ENCODE measurements around the gene MYH6. TPM values are rescaled to one million over a fixed set of nuclear protein-coding genes. Genes with fewer than 3 reads are reported as not detected.

MYH6 gene
- total RNA-seq, 1 donor from 2014 or later, result not detected

GRCh38 chr14:23385244-23385641, 22.8 kb downstream of the MYH6 start:
- TF ChIP-seq, protein P1, sequence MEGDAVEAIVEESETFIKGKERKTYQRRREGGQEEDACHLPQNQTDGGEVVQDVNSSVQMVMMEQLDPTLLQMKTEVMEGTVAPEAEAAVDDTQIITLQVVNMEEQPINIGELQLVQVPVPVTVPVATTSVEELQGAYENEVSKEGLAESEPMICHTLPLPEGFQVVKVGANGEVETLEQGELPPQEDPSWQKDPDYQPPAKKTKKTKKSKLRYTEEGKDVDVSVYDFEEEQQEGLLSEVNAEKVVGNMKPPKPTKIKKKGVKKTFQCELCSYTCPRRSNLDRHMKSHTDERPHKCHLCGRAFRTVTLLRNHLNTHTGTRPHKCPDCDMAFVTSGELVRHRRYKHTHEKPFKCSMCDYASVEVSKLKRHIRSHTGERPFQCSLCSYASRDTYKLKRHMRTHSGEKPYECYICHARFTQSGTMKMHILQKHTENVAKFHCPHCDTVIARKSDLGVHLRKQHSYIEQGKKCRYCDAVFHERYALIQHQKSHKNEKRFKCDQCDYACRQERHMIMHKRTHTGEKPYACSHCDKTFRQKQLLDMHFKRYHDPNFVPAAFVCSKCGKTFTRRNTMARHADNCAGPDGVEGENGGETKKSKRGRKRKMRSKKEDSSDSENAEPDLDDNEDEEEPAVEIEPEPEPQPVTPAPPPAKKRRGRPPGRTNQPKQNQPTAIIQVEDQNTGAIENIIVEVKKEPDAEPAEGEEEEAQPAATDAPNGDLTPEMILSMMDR (IDR thresholded peaks at IDR 0.05; ENCODE audit: unreplicated experiment), result no peak
- Mint-ChIP-seq H3K36me3 (no peaks in the 10 kb centered on the region), H3K27me3 (ENCODE audit: low read depth) (peaks cover 40% of the 10 kb centered on the region), H3K9me3 (no peaks in the 10 kb centered on the region), H3K27ac (no peak overlapping the region), H3K4me3 (no peak overlapping the region), H3K4me1 (peaks cover 4% of the 10 kb centered on the region)
- no peak for DNase-seq (ENCODE audit: low spot score in 2 of 2, unreplicated experiment in 2 of 2)

GRCh38 chr14:23384364-23385080, 23.6 kb downstream of the MYH6 start:
- peaks cover 41% of the 10 kb centered on the region for H3K27me3 Mint-ChIP-seq (ENCODE audit: low read depth)

GRCh38 chr14:23382731-23383440, 25.2 kb downstream of the MYH6 start:
- DNase-seq (ENCODE audit: low spot score in 2 of 2, unreplicated experiment in 2 of 2), result no peak
- H3K9me3 Mint-ChIP-seq, result no peaks in the 10 kb centered on the region
- peaks cover 4% of the 10 kb centered on the region for H3K4me1 Mint-ChIP-seq
- H3K27ac Mint-ChIP-seq, result no peak overlapping the region
- no peak overlapping the region for H3K4me3 Mint-ChIP-seq
- no peaks in the 10 kb centered on the region for H3K36me3 Mint-ChIP-seq
- TF ChIP-seq, protein P1 (IDR thresholded peaks at IDR 0.05; ENCODE audit: unreplicated experiment), result no peak
- peaks cover 41% of the 10 kb centered on the region for H3K27me3 Mint-ChIP-seq (ENCODE audit: low read depth)

More at GRCh38 chr14:23384364-23385080, 23.6 kb downstream of the MYH6 start:
- Mint-ChIP-seq H3K4me1 (peaks cover 4% of the 10 kb centered on the region), H3K36me3 (no peaks in the 10 kb centered on the region), H3K4me3 (no peak overlapping the region), H3K27ac (no peak overlapping the region), H3K9me3 (no peaks in the 10 kb centered on the region)
- TF ChIP-seq, protein P1 (IDR thresholded peaks at IDR 0.05; ENCODE audit: unreplicated experiment), result no peak
- no peak for DNase-seq (ENCODE audit: low spot score in 2 of 2, unreplicated experiment in 2 of 2)

DNA sequence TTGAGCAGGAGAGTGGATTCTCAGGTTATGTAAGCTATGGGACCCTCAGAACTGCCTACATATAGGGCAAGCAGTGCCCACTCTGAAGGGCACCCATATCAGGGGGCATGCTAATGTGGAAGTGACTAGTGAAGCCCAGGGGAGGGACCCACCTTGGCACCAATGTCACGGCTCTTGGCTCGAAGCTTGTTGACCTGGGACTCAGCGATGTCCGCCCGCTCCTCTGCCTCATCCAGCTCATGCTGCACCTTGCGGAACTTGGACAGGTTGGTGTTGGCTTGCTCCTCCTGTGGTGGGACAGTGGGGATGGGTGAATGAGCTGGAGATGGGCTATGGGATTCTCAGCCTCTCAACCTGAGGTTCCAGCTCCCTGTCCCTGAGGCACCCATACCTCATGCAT, 25.8 kb downstream of the MYH6 start:
- DNase-seq (ENCODE audit: low spot score in 2 of 2, unreplicated experiment in 2 of 2), result no peak
- Mint-ChIP-seq H3K9me3 (no peaks in the 10 kb centered on the region), H3K4me3 (no peak overlapping the region), H3K36me3 (no peaks in the 10 kb centered on the region), H3K27ac (no peak overlapping the region), H3K27me3 (ENCODE audit: low read depth) (peaks cover 38% of the 10 kb centered on the region), H3K4me1 (peaks cover 4% of the 10 kb centered on the region)
- TF ChIP-seq, protein P1 (IDR thresholded peaks at IDR 0.05; ENCODE audit: unreplicated experiment), result no peak

DNA sequence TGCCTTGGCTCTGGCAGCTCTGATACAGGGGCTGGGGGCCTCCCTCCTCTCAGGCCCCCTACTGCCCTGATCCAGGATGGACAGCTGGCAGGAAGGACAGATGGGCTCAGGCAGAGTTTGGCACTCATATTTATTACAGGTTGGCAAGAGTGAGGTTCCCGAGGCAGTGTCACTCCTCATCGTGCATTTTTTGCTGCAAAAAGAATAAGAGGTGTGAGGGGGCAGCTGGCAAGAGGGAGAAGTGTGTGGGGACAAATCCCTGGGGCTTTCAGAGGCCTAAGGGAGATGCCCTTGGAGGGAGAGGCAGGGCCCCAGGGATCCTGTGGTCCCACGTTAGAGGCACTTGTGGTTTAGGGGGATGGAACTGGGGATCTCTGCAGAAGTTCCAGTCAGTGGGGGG, 26.2 kb downstream of the MYH6 start:
- TF ChIP-seq, protein P1 (IDR thresholded peaks at IDR 0.05; ENCODE audit: unreplicated experiment), result no peak
- Mint-ChIP-seq H3K27me3 (ENCODE audit: low read depth) (peaks cover 39% of the 10 kb centered on the region), H3K36me3 (no peaks in the 10 kb centered on the region), H3K4me1 (peaks cover 4% of the 10 kb centered on the region), H3K4me3 (no peak overlapping the region), H3K9me3 (no peaks in the 10 kb centered on the region), H3K27ac (no peak overlapping the region)
- no peak for DNase-seq (ENCODE audit: low spot score in 2 of 2, unreplicated experiment in 2 of 2)
